Ectodermal cell (in vitro differentiated cells): ENCODE results near the gene GFPT2. TPM values are rescaled to one million over a fixed set of nuclear protein-coding genes. Genes with fewer than 3 reads are reported as not detected.

ENCODE experiments used
- H3K27ac ChIP-seq: 2 replicates; pipeline ENCODE4 v1.7.0; 2013; ENCODE audit warnings: mild to moderate bottlenecking, low read depth, low read length; ENCODE audit not compliant: insufficient read depth, poor library complexity, severe bottlenecking
- H3K27me3 ChIP-seq: 2 replicates; pipeline ENCODE4 v1.7.0; 2013; ENCODE audit warnings: mild to moderate bottlenecking, low read length; ENCODE audit not compliant: insufficient read depth, control insufficient read depth, poor library complexity, severe bottlenecking
- H3K36me3 ChIP-seq: one replicate; pipeline ENCODE4 v1.7.0; 2013; ENCODE audit warnings: low read length; ENCODE audit not compliant: control insufficient read depth, insufficient read depth
- H3K4me1 ChIP-seq: one replicate; pipeline ENCODE4 v1.7.0; 2013; ENCODE audit warnings: low read length; ENCODE audit not compliant: control insufficient read depth, insufficient read depth
- H3K4me3 ChIP-seq: 2 replicates; pipeline ENCODE4 v1.7.0; 2013; ENCODE audit warnings: low read depth, low read length, control low read depth; ENCODE audit not compliant: insufficient read depth
- H3K9me3 ChIP-seq: 2 replicates; pipeline ENCODE4 v1.7.0; 2013; ENCODE audit warnings: mild to moderate bottlenecking, low read length, moderate library complexity; ENCODE audit not compliant: control insufficient read depth
- WGBS, 2 experiments: methylation state at CpG; one replicate each; pipeline ENCODE4 v1.1.7; 2013; ENCODE audit warnings: missing lambda C conversion rate in 2 of 2; 5-methylcytosine and 5-hydroxymethylcytosine counted together
- polyA plus RNA-seq, 4 experiments: library from polyadenylated mRNA; stranded (reverse); fragments of 50-300 nt; gene quantifications; one replicate each; pipeline ENCODE4 v1.2.3, GENCODE V29; 2013

GFPT2 gene
- polyA plus RNA-seq (2013, experiment 1 of 4), result 25.8 TPM
- 28.2 TPM for polyA plus RNA-seq (2013, experiment 2 of 4)
- 25.0 TPM for polyA plus RNA-seq (2013, experiment 3 of 4)
- 20.4 TPM for polyA plus RNA-seq (2013, experiment 4 of 4)

- H3K27me3 ChIP-seq, result peaks cover 36% of the 10 kb centered on the region
- no peaks in the 10 kb centered on the region for H3K36me3 ChIP-seq
- H3K4me1 ChIP-seq, result peaks cover 17% of the 10 kb centered on the region
- H3K9me3 ChIP-seq, result no peaks in the 10 kb centered on the region
- peak within 1 kb of the TSS; percentile 77 for H3K4me3 ChIP-seq
- no peak within 1 kb of the TSS for H3K27ac ChIP-seq
- WGBS, 2 experiments, result 0 to 1% methylated on average over 106 of the region's 106 CpGs
Observed at GRCh38 chr5:180353048-180353979, at the start of gene GFPT2. TSS of gene GFPT2 (minus strand) at chr5:180353336. CDS start at chr5:180353217, 119 bp downstream.

- Histone ChIP-seq H3K27me3 (no peaks in the 10 kb centered on the region), H3K27ac (no peak overlapping the region), H3K4me1 (no peaks in the 10 kb centered on the region), H3K4me3 (no peak overlapping the region), H3K9me3 (no peaks in the 10 kb centered on the region), H3K36me3 (no peaks in the 10 kb centered on the region)
- WGBS, 2 experiments, result 94 to 95% methylated on average over 13 of the region's 13 CpGs
Observed at GRCh38 chr5:180402716-180403115, 49.6 kb upstream of the GFPT2 start.

- no peaks in the 10 kb centered on the region for H3K9me3 ChIP-seq
- H3K4me1 ChIP-seq, result no peaks in the 10 kb centered on the region
- H3K27ac ChIP-seq, result no peak overlapping the region
- H3K4me3 ChIP-seq, result no peak overlapping the region
- H3K27me3 ChIP-seq, result no peaks in the 10 kb centered on the region
- WGBS, 2 experiments, result 94% methylated on average over 11 of the region's 11 CpGs
- no peaks in the 10 kb centered on the region for H3K36me3 ChIP-seq
Observed at GRCh38 chr5:180401229-180401907, 48.2 kb upstream of the GFPT2 start.

GRCh38 chr5:180400416-180400815 is 47.3 kb upstream of the GFPT2 start:
- Histone ChIP-seq H3K4me3 (no peak overlapping the region), H3K36me3 (no peaks in the 10 kb centered on the region), H3K4me1 (no peaks in the 10 kb centered on the region), H3K27ac (no peak overlapping the region), H3K9me3 (no peaks in the 10 kb centered on the region), H3K27me3 (no peaks in the 10 kb centered on the region)
- WGBS, 2 experiments, result 81 to 83% methylated on average over 9 of the region's 9 CpGs

GRCh38 chr5:180399401-180400215 is 46.5 kb upstream of the GFPT2 start:
- no peak overlapping the region for H3K4me3 ChIP-seq
- WGBS, 2 experiments, result 93 to 95% methylated on average over 20 of the region's 20 CpGs
- no peaks in the 10 kb centered on the region for H3K9me3 ChIP-seq
- no peaks in the 10 kb centered on the region for H3K27me3 ChIP-seq
- no peak overlapping the region for H3K27ac ChIP-seq
- H3K36me3 ChIP-seq, result no peaks in the 10 kb centered on the region
- H3K4me1 ChIP-seq, result no peaks in the 10 kb centered on the region

- 90 to 93% methylated on average over 12 of the region's 12 CpGs for WGBS, 2 experiments
- no peaks in the 10 kb centered on the region for H3K4me1 ChIP-seq
- no peaks in the 10 kb centered on the region for H3K27me3 ChIP-seq
- H3K9me3 ChIP-seq, result no peaks in the 10 kb centered on the region
- H3K4me3 ChIP-seq, result no peak overlapping the region
- no peaks in the 10 kb centered on the region for H3K36me3 ChIP-seq
- H3K27ac ChIP-seq, result no peak overlapping the region
Observed at GRCh38 chr5:180396926-180397325, 43.8 kb upstream of the GFPT2 start.

- Histone ChIP-seq H3K27ac (no peak overlapping the region), H3K36me3 (no peaks in the 10 kb centered on the region), H3K4me1 (no peaks in the 10 kb centered on the region), H3K9me3 (no peaks in the 10 kb centered on the region), H3K27me3 (no peaks in the 10 kb centered on the region), H3K4me3 (no peak overlapping the region)
- 94% methylated on average over 16 of the region's 16 CpGs for WGBS, 2 experiments
Observed at GRCh38 chr5:180395540-180396274, 42.6 kb upstream of the GFPT2 start.

- 91 to 93% methylated on average over 13 of the region's 13 CpGs for WGBS, 2 experiments
- Histone ChIP-seq H3K27ac (no peak overlapping the region), H3K27me3 (no peaks in the 10 kb centered on the region), H3K4me3 (no peak overlapping the region), H3K36me3 (no peaks in the 10 kb centered on the region), H3K4me1 (no peaks in the 10 kb centered on the region), H3K9me3 (no peaks in the 10 kb centered on the region)
Observed at GRCh38 chr5:180394031-180394636, 41.0 kb upstream of the GFPT2 start.

- WGBS, 2 experiments, result 90 to 92% methylated on average over 7 of the region's 7 CpGs
- no peak overlapping the region for H3K4me3 ChIP-seq
- no peaks in the 10 kb centered on the region for H3K36me3 ChIP-seq
- H3K27ac ChIP-seq, result no peak overlapping the region
- no peaks in the 10 kb centered on the region for H3K27me3 ChIP-seq
- no peaks in the 10 kb centered on the region for H3K9me3 ChIP-seq
- no peaks in the 10 kb centered on the region for H3K4me1 ChIP-seq
Observed at GRCh38 chr5:180391276-180391675, 38.1 kb upstream of the GFPT2 start.
